ACC112 (cell line): ENCODE results near the gene WWOX.

Experiments
- H2AFZ ChIP-seq: fragments of 200-600 bp; sonication (generic); one replicate; pipeline ENCODE4 v1.6.0; 2017; ENCODE audit warnings: antibody characterized with exemption, low read length; ENCODE audit not compliant: unreplicated experiment
- H3K27ac ChIP-seq: fragments of 200-600 bp; sonication (generic); 2 replicates; pipeline ENCODE4 v1.5.1; 2014; ENCODE audit warnings: low read depth, mild to moderate bottlenecking, antibody characterized with exemption, low read length, moderate library complexity
- H3K27me3 ChIP-seq: fragments of 200-600 bp; sonication (generic); 2 replicates; pipeline ENCODE4 v1.6.1; 2014; ENCODE audit warnings: mild to moderate bottlenecking, antibody characterized with exemption, low read length, moderate library complexity, mixed read lengths; ENCODE audit not compliant: insufficient read depth
- H3K36me3 ChIP-seq: fragments of 200-600 bp; sonication (generic); 2 replicates; pipeline ENCODE4 v1.6.1; 2016; ENCODE audit warnings: mild to moderate bottlenecking, antibody characterized with exemption, low read length, moderate library complexity, mixed read lengths; ENCODE audit not compliant: insufficient read depth
- H3K4me1 ChIP-seq: fragments of 200-600 bp; sonication (generic); one replicate; pipeline ENCODE4 v1.6.1; 2016; ENCODE audit warnings: low read length, mixed read lengths; ENCODE audit not compliant: insufficient read depth, unreplicated experiment, control insufficient read depth
- H3K4me3 ChIP-seq: fragments of 200-600 bp; sonication (generic); 2 replicates; pipeline ENCODE4 v1.5.1; 2014; ENCODE audit warnings: mild to moderate bottlenecking, low read depth, low read length
- H3K79me2 ChIP-seq: fragments of 200-600 bp; sonication (generic); one replicate; pipeline ENCODE4 v1.6.0; 2016; ENCODE audit warnings: low read length; ENCODE audit not compliant: control insufficient read depth, unreplicated experiment, insufficient read depth

WWOX gene

DNA sequence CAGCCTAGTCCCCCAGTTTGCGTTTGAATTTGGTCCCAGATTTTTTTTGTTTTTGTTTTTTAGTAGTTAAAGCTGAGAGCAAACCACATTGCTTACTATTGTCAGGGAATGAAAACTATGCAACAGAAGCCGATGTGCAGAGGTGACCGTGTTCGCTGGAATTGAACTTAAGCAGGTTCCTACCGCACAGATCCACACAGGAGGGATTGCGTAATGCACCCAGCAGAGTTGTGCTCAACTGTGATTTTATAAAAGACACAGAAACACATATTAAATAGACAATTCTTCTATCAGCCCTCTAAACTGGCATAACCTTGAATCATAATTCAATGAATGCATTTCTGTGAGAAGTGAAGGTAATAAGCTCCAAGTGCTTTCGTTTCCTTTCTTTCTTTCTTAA lies 443.0 kb downstream of the WWOX start:
- no peaks in the 10 kb centered on the region for H3K36me3 ChIP-seq

DNA sequence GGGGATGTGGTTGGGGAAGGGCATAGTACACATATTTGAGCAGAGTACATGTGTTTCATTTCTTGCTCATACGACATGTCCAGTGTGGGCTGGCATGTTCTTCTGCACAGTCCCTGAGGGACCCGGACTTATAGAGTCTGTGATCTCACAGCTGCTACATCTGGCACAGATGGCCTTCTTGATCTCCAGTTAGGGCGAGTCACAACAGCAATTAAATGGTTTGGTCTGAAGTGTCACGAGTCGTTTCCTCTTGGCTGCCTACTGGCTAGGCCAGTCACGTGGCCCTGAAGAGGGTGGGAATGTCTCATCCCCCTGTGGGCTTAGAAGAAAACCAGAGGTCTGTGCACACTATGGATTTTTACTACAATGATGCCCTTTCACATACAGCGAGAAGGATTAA lies 443.6 kb downstream of the WWOX start:
- H3K27ac ChIP-seq = no peak overlapping the region

More for the DNA sequence above, 443.0 kb downstream of the WWOX start:
- Histone ChIP-seq H3K27me3 (no peaks in the 10 kb centered on the region), H3K4me1 (no peaks in the 10 kb centered on the region), H2AFZ (no peak overlapping the region), H3K79me2 (no peaks in the 10 kb centered on the region), H3K27ac (no peak overlapping the region), H3K4me3 (no peak overlapping the region)

DNA sequence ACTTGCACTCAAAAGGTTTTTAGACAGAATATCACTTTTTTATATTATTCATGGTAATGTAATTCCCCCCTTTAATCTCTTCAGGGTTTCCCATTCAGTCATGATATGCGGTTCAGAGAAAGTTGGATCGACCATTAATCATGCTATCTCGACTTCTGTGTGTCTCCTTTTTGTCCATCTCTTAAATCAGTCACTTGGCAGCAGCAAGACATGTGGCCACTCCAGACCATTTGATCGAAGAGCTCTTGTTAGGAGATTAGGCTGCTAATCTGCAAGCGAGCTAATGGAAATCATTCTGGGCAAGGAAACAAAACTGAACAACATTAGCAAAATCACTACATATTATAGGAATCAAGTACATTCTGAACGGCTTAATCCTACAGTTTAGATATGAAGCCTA lies 449.9 kb downstream of the WWOX start:
- Histone ChIP-seq H2AFZ (no peak overlapping the region), H3K27me3 (no peaks in the 10 kb centered on the region), H3K36me3 (no peaks in the 10 kb centered on the region), H3K4me3 (no peak overlapping the region), H3K79me2 (no peaks in the 10 kb centered on the region), H3K4me1 (no peaks in the 10 kb centered on the region), H3K27ac (no peak overlapping the region)

More for the DNA sequence above, 443.6 kb downstream of the WWOX start:
- Histone ChIP-seq H3K4me1 (no peaks in the 10 kb centered on the region), H3K36me3 (no peaks in the 10 kb centered on the region), H3K27me3 (no peaks in the 10 kb centered on the region), H3K79me2 (no peaks in the 10 kb centered on the region), H3K4me3 (no peak overlapping the region), H2AFZ (no peak overlapping the region)

DNA sequence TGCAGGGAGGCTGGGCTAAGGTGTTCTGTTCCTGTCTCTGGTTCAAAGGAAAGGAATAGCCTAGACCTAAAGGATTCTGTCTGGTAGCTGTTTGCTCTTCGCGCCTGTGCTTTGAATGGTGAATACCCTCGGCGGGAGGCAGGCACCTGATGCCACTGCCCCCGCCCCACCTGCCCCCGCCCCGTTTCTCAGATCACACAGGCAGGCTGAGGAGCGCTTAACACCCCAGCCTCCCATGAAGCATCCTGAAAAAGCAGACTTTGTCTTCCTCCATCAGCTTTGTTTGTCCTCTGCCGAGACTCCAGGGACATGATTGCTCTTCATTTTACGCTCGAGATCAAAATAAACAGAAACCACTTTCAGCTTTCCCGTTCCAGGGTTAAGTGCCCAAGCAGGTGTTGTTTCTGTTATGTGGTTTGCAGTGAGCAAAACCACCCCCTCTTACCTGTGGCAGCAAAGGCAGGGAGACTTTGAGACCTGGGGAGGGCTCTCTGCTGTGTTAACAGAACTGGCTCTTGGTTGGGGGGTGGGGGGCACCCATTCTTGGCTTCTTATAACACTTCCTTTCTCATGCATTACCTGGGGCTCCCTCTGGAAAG lies 452.1 kb downstream of the WWOX start:
- H2AFZ ChIP-seq = no peak overlapping the region
- H3K4me1 ChIP-seq = no peaks in the 10 kb centered on the region
- no peak overlapping the region for H3K27ac ChIP-seq
- H3K79me2 ChIP-seq = no peaks in the 10 kb centered on the region
- H3K36me3 ChIP-seq = no peaks in the 10 kb centered on the region
- no peaks in the 10 kb centered on the region for H3K27me3 ChIP-seq
- no peak overlapping the region for H3K4me3 ChIP-seq

DNA sequence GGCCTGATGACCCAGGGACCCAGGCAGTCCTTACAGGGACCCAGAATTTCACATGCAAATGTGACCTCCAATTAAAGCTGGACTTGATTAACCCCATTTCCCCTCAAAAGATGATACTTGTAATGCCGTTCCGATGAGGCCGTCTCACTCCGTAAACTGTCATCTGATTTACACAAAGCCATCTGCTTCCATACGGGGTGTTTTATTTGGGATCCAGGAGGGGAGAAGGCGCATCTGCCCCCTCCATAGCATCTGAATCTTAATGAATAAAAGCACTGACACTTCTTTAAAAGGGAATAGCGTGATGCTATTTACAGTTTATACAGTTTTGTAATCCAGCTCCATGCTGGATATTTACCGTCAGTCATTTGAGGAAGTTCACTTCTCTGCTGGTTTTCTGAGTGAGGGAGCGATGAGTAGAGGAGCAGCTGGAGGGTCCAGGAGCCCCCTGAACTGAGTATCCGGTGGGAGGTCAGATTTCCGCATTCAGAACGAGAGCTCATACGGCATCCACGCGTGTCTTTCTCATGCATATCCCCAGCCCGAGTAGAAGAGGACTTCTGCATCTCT lies 452.7 kb downstream of the WWOX start:
- H3K4me3 ChIP-seq = no peak overlapping the region
- no peak overlapping the region for H2AFZ ChIP-seq
- H3K27ac ChIP-seq = no peak overlapping the region

DNA sequence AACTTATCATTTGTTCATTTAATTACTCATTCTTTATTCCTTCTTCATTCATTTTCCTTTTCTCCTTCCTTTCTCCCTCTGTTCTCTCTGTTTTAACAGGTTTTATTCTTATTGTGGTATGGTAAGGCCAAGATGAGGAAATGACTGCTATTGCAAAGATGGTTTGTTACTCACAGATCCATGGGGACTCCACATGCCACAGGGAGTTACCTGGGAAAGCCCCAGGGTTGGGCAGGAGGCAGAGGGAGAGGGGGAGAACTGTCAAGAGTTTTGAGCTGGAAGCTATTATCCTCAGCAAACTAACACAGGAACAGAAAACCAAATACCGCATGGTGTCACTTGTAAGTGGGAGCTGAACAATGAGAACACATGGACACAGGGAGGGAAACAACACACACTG lies 453.3 kb downstream of the WWOX start:
- H3K36me3 ChIP-seq = no peaks in the 10 kb centered on the region
- no peaks in the 10 kb centered on the region for H3K79me2 ChIP-seq
- no peak overlapping the region for H2AFZ ChIP-seq
- no peaks in the 10 kb centered on the region for H3K27me3 ChIP-seq
- H3K4me3 ChIP-seq = no peak overlapping the region
- H3K27ac ChIP-seq = no peak overlapping the region
- H3K4me1 ChIP-seq = no peaks in the 10 kb centered on the region

More for the DNA sequence above, 452.7 kb downstream of the WWOX start:
- no peaks in the 10 kb centered on the region for H3K27me3 ChIP-seq
- no peaks in the 10 kb centered on the region for H3K4me1 ChIP-seq
- H3K36me3 ChIP-seq = no peaks in the 10 kb centered on the region
- no peaks in the 10 kb centered on the region for H3K79me2 ChIP-seq

DNA sequence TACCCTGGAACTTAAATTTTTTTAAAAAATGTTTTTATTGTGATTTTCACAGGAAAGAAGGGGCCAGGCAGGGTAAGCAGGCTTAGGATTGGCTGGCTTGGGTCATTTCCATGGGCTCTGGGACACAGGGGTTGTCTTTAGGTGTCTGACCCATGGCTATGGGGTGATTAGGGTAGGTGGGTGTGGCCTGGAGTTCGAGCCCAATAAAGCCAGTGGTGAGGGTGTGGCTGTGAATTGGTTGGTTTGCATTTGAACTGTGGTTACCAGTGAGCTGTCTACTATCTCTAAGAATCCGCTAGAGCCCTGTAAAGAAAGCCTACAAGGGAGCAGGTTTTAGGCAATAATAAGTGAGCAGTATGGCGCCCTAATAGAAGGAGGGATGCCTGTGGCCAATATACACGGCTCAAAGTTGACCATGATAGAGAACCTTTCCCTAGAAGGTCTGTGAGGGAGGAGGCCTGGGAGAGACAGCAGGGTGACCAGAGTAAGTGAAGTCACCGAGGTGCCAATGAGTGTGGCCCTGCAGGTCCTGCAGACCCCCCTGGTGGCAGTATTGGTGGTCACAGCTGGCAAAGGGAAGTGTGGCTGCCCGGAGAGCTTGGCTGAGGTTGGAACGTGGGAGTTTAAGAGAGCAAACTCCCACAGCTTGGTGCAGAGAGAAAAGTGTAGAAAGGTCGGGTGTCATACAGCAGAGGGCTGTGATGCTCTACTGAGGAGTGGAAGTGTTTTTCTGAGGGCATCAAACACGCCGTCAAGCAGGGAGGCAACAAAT lies 454.0 kb downstream of the WWOX start:
- Histone ChIP-seq H3K4me3 (no peak overlapping the region), H3K4me1 (no peaks in the 10 kb centered on the region), H3K79me2 (no peaks in the 10 kb centered on the region), H3K27ac (no peak overlapping the region), H3K27me3 (no peaks in the 10 kb centered on the region), H3K36me3 (no peaks in the 10 kb centered on the region), H2AFZ (no peak overlapping the region)

DNA sequence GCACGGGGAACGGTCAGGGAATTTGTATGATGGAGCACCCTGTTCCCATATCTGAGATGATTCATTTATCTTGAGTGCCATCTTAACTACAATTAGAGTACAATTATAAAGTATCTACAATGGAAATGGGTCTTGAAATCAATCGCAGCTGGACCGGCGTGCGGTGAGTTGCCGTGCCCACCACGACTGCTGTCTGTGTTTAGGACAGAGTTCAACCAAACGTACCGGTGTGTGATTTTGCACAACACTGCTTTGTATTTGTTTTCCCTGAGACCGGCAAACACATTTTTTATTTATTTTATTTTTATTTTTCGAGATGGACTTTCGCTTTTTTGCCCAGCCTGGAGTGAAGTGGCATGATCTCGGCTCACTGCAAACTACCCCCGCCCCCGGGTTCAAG lies 457.0 kb downstream of the WWOX start:
- no peaks in the 10 kb centered on the region for H3K79me2 ChIP-seq
- no peaks in the 10 kb centered on the region for H3K4me1 ChIP-seq
- no peaks in the 10 kb centered on the region for H3K36me3 ChIP-seq
- H3K27ac ChIP-seq = no peak overlapping the region
- no peak overlapping the region for H3K4me3 ChIP-seq
- H3K27me3 ChIP-seq = no peaks in the 10 kb centered on the region
- no peak overlapping the region for H2AFZ ChIP-seq

DNA sequence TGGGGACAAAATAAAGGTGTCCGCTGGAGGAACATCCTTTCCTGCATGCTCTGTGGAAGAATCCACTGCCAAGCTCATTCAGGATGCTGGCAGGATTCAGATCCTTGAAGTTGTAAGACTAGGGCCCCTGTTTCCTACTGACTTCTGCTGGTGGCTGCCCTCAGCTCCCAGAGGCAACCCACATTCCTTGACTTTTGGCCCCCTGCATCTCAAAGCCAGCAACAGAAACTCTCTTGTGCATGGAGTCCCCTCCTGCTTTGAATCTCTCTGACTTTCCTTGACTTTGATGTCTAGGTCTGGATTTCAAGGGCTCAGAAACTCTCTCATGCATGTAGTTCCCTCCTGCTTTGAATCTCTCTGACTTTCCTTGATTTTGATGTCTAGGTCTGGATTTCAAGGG lies 461.5 kb downstream of the WWOX start:
- H3K4me3 ChIP-seq = no peak overlapping the region
- H3K4me1 ChIP-seq = no peaks in the 10 kb centered on the region
- no peaks in the 10 kb centered on the region for H3K36me3 ChIP-seq
- no peaks in the 10 kb centered on the region for H3K79me2 ChIP-seq
- no peaks in the 10 kb centered on the region for H3K27me3 ChIP-seq
- no peak overlapping the region for H3K27ac ChIP-seq
- H2AFZ ChIP-seq = no peak overlapping the region

DNA sequence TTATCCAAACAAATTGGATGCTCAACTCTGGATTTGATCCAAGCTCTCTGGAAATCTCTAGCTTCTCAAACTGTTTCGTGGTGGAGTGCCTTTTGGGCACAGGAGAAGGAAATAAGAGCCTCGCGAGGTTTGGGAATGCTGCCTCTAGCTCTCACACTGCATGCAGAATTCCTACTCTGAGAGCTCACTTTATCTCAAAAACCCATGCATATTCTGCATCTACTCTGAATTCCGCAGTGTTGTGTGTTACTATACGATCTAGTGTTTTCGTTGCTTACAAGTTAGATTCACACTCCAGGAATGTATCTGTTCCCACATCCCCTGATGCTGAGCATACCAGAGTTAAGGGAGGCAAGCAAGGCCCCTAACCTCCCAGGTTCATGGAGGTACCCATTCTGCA lies 462.7 kb downstream of the WWOX start:
- no peaks in the 10 kb centered on the region for H3K36me3 ChIP-seq
- H3K4me1 ChIP-seq = no peaks in the 10 kb centered on the region
- H2AFZ ChIP-seq = no peak overlapping the region
- H3K27ac ChIP-seq = no peak overlapping the region
- no peak overlapping the region for H3K4me3 ChIP-seq
- H3K79me2 ChIP-seq = no peaks in the 10 kb centered on the region
- no peaks in the 10 kb centered on the region for H3K27me3 ChIP-seq

DNA sequence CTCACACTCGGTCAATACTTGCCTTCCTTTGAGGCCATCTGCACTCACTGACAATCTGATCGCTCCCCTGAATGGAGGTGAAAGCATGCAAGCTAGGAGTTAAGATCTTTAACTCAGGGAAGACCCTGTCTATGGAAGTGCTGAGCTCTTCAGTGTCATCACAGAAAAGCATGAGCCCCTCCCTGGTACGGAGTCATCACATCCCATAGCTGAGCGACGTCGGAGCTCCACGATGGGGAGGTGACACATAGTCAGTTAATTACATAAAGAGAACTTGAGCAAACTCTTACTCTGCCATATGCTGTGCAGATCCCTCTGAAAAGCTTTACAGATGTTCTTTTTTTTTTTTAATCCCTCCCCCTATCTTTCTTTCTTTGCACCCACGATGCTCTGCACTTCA lies 463.2 kb downstream of the WWOX start:
- H3K4me3 ChIP-seq = no peak overlapping the region
- no peaks in the 10 kb centered on the region for H3K36me3 ChIP-seq
- H3K79me2 ChIP-seq = no peaks in the 10 kb centered on the region
- no peak overlapping the region for H3K27ac ChIP-seq
- no peaks in the 10 kb centered on the region for H3K4me1 ChIP-seq
- no peaks in the 10 kb centered on the region for H3K27me3 ChIP-seq
- H2AFZ ChIP-seq = no peak overlapping the region
